HG02571 (cell line): Measurements from ENCODE around the gene SPATA24.
"Not testable (repeated sequence)": the region's sequence is repeated elsewhere in the genome, so short reads cannot be mapped to it uniquely, and the experiment has no call there.

Source experiments
- ATAC-seq: cut with Tn5 transposase; IDR thresholded peaks from one replicate; pipeline ENCODE4 v1.9.1; 2021; ENCODE audit warnings: mild to moderate bottlenecking, moderate library complexity; ENCODE audit not compliant: unreplicated experiment

SPATA24 gene

GRCh38 chr5:139417214-139417613, 13.3 kb upstream of the SPATA24 start:
- no peak for ATAC-seq

DNA sequence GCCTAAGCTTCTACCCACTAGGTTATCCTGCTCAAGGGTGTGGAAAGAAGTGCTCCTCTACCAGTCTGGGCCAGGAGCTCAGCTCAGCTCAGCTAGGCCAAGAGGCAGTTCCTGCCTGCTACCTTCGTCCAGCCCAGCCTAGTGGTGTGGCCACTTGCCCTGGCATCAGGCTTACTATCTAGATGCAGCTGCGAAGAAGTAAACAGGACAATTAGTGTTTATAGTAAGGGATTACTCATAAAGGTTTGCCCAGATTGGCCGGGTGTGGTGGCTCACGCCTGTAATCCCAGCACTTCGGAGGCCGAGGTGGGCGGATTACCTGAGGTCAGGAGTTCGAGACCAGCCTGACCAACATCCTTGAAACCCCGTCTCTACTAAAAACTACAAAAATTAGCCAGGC, 12.8 kb upstream of the SPATA24 start:
- no peak for ATAC-seq

DNA sequence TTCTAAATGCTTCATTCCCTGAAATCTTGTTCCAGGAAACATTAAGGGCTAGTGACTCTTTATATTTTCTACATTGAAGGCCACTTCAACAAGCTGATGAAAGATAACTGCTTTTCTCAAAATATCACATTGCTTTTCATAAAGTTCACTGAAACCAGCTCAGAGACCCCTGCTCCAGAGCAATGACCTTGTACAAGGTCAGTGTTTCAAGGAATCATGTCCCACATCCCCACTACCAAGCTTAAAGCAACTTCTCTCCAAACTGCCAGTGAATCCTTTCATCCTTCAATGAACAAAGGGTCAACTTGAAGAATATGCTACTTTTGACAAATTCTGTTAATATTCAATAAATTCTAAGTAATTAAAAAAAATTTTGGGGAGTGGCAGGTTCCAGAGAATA, 12.0 kb upstream of the SPATA24 start:
- ATAC-seq = no peak

DNA sequence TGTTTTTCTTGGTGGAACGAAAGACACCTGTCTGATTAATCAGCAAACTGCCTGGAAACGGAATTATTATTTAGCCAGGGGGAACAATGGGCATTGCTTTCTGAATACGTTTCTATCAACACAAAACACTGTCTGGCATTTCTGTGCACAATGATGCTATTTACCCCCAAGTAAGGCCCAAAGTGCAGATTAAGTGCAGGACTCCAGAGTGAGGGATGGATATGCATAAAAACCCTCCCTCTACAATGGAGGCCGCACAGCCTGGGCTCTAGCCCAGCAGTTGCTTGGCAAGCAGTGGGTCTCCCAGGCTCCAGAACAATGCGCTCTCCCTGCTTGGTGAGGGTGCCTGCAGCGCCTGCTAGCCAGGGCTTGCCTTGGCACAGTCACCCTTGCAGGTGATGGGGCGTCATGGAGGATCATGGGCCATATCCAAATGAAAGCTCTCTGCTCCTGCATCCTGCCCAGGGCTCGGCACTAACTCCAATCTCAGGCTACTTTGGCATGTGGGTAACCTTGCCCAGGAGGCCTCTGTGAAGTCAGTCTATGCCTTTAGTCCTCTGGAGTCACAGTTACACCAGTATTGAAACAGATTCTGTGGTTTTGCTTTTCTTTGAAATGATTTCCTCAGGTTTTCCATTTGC, 11.5 kb upstream of the SPATA24 start:
- ATAC-seq = no peak

DNA sequence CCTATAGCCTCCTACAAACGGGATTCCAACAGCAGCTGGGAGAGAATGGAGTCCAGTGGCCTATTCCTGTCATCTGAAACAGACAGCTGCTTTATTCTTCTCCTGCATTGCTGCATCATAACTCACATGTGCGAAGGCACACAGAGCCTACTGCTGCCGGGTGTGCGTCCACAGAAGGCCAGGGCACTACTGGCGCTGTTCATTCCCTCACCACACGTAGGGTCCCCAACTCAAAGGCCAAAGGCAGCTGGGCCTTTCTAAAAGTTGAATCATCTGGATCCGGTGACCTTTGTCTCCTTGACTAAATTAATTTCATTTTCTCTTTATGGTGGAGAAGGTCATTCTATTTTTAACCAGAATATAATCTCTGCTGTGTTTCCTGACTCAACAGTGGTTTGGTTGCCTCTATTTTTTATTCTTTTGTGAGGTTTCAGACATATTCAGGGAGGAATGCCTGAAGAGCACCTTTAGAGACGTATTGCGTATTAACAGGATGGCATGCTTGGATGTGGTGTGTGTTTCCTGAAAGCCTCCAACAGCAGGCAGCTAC, 10.8 kb upstream of the SPATA24 start:
- ATAC-seq = no peak

- no peak for ATAC-seq
These were observed 10.1 kb upstream of the SPATA24 start for GRCh38 chr5:139413963-139414362.

- no peak for ATAC-seq
These were observed 9.3 kb upstream of the SPATA24 start for GRCh38 chr5:139413153-139413552.

GRCh38 chr5:139410993-139411828, 7.3 kb upstream of the SPATA24 start:
- no peak for ATAC-seq

DNA sequence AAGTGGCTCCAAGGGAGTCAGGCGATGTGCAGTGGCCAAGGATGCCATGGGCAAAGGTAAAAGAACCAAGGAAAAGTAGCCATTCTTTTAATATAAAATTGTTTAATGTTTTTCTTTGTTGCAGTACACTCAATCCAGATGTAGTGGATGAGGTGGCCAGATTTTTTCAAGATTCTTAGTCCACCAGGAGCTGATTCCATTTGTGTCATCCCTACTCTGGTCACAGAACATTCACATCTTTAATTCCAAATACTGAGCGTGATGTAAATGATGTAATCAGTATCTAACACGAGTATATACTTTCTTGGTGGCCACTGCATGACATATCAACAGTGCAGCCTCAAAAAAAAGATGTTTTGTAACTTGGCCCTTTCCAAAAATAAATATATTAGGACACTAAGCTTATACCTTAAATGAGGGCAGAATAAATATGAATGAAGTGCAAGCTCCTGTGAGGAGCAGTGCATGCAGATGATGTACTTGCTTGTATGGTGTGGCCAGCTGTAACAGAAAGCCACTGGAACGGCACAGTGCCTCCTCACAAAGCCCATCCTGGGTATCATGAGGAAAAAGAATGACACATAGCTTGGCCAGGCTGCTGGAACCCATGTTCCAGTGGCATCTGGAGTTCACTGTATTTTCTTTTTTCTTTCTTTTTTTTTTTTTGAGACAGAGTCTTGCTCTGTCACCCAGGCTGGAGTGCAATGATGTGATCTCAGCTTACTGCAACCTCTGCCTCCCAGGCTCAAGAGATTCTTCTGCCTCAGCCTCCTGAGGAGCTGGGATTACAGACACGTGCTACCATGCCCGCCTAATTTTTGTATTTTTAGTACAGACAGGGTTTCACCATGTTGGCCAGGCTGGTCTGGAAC, 6.5 kb upstream of the SPATA24 start:
- ATAC-seq = no peak

- ATAC-seq = not testable (repeated sequence)
These were observed 5.2 kb upstream of the SPATA24 start for GRCh38 chr5:139409116-139409515.

DNA sequence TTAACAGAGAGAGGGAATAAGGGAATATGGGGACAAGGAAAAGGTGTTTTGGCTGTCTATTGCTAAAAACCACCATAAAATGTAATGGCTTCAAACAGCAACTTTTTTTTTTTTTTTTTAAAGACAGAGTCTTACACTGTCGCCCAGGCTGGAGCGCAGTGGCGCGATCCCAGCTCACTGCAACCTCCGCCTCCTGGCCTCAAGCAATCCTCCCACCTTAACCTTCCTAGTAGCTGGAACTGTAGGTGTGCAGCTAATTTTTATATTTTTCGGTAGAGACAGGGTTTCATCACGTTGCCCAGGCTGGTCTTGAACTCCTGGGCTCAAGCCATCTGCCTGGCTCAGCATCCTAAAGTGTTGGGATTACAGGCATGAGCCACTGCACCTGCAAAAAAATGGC, 4.3 kb upstream of the SPATA24 start:
- ATAC-seq = no peak

- no peak for ATAC-seq
These were observed 3.6 kb upstream of the SPATA24 start for GRCh38 chr5:139407517-139407916.

DNA sequence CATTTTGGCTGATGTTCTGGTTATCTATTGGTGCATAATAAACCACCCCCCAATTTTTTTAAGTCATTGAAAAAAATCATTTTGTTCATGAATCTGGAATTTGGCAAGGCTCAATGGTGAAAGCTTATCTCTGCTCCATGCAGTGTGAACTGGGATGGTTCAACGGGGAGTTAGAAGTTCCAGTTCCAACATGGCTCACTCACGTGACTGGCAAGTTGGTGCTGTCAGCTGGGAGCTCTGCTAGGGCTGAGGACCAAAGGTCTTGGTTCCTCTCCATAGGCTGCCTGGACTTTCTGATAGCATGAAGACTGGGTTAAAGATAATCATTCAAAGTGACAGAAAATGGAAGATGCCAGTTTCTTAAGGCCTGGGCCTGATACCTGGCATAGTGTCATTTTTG, 3.1 kb upstream of the SPATA24 start:
- ATAC-seq = no peak

DNA sequence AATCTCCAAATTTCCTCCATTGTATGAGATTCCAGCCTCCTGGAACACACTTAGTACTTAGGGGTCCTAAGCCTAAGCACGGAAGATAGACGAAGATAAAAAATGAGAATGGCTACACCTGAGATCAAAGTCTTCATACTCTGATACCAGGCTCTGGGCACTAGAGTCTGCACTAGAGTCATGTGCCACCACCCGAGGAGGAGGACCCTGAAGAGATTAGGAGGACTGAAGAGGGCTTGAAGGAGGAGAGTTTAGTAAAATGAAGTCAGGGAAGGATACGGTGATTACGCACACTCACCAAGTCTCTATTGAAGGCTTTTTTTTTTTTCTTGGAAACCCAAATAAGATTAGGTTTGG, 573 bp upstream of the SPATA24 start:
- ATAC-seq = no peak

DNA sequence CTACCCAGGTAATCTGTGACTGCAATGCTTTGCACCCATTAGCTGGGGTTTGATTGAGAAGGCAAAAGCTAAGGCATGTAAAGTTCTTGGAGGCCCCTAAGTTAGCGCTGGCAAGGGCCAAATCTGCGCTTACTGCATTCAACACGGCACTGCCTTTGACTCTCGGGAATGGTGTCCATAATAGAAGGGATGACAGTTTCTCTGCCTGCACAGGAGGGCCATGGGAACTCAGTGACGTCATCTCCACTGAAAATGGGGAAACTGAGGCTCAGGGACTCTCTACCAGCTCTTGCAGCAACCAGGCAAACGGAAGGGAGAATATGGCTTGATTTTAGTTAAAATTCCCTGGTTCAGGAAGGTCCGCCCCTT, 487 bp downstream of the SPATA24 start:
- no peak for ATAC-seq

GRCh38 chr5:139402561-139403158, 1.2 kb downstream of the SPATA24 start:
- no peak for ATAC-seq

DNA sequence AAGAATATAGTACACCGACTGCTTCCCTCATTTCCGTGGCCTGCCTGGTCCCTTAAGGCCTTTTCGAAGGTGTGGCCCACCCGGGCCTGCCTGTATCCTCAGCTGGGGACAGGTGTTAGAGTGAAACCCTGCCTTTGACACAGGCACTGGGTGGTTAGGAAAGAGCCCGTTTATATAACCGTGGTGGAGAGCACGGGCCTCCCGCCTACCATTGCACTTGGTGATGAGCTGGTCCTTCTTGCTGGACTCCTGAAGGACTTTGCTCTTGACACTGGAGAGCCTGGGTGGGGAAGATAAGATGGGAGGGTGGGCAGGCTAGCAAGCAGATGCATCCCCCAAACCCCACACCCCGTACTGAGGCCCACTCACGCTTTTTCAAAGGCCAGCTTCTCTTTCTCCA, 2.3 kb downstream of the SPATA24 start:
- ATAC-seq = no peak

- peak; percentile 32 for ATAC-seq
These were observed 4.3 kb downstream of the SPATA24 start for GRCh38 chr5:139399501-139400121.

DNA sequence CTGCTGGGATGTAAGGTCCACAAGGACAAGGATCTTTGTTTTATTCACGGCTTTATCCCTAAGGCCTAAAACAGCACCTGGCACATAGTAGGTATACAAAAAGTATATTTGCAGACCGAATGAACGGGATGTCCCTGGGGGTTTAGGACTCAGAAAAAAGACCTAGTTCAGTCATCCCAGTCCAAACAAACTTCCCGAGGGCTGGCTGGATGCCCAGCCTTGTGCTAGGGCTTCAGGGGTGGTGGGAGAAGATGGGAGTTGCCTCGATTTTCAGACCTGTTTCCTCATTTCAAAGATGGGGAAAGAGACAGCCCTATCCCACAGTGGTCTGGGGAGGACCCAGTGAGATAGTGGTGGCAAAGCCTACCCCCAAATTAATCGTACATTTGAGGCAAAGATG, 6.0 kb downstream of the SPATA24 start:
- ATAC-seq = no peak

DNA sequence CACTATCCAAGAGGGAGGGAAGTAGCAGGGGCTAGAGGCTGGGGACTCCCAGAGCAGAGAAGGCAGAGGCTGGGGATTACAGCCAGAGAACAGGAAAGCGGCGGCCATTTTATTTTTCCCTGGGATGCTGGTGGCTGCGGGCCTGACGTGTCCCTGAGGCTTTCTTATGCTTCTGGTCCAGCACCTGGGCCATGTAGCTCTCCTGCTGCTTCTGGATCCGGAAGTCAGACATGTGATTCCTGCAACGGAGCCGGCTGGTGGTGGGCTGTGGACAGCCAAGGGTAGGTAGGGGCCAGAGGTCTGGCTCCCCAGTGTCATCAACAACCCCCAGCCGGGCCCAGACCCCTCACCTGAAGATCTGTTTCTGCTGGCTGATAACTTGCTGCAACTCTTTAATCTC, 7.2 kb downstream of the SPATA24 start:
- ATAC-seq = no peak
